ENCODE measurements around the gene ZNF525.

Gene ZNF525

DNA sequence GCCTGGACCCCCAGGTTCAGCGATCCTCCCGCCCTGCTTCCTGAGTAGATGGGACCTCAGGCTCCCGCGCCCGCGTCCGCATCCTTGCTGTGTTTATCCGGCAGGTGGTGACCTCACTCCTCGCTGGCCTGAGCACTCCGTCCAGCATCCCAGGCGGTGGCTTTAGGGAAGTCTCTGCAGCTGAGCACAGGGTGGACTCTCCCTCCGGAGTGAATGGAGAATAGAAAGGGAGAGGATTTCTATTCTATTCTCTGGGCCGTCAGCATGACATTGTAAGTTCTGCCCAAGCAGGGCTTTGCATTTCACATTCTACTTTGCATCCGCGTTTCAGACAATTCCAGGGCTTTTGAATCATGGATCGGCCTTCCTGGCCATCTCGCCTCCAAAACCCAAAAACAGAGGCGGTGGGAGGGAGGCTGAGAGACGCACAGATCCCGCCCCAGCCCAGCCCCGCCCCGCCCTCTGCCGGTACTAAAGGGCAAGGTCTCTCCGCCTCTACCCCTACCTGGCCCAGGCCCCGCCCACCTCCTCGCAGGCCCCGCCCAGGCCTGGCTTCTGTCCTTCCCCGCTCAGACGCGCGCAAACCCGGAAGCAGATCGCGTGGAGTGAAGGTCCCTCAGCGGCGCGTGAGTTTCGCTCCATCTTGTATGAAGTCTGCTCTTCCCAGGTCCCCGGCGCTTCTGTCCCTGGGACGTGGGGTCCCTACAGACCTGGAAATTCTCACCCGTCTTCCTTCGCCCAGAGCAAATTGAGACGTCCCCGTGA, at the start of gene ZNF525:
TSS of gene ZNF525 (plus strand) at position 572 of the 765 bp plus-strand sequence. CDS start 6,577 bp downstream, outside the sequence.
- H3K9me3 ChIP-seq (ENCODE audit: insufficient read depth, low read depth, low read length) = no peaks in the 10 kb centered on the region
- peaks cover 11% of the 10 kb centered on the region; the same call in 1 of the 2 replicates for H3K79me2 ChIP-seq (ENCODE audit: insufficient read depth, low read length)
- H3K9me2 ChIP-seq (replicated peaks; ENCODE audit: low read depth, low read length) = no peaks in the 10 kb centered on the region
- no peaks in the 10 kb centered on the region for H3K27me3 ChIP-seq (ENCODE audit: insufficient read depth, low read length, poor library complexity, severe bottlenecking)
- peak within 1 kb of the TSS; percentile 90 for H3K4me2 ChIP-seq (ENCODE audit: low read depth, low read length, poor library complexity, severe bottlenecking)
- TF ChIP-seq, protein P1, sequence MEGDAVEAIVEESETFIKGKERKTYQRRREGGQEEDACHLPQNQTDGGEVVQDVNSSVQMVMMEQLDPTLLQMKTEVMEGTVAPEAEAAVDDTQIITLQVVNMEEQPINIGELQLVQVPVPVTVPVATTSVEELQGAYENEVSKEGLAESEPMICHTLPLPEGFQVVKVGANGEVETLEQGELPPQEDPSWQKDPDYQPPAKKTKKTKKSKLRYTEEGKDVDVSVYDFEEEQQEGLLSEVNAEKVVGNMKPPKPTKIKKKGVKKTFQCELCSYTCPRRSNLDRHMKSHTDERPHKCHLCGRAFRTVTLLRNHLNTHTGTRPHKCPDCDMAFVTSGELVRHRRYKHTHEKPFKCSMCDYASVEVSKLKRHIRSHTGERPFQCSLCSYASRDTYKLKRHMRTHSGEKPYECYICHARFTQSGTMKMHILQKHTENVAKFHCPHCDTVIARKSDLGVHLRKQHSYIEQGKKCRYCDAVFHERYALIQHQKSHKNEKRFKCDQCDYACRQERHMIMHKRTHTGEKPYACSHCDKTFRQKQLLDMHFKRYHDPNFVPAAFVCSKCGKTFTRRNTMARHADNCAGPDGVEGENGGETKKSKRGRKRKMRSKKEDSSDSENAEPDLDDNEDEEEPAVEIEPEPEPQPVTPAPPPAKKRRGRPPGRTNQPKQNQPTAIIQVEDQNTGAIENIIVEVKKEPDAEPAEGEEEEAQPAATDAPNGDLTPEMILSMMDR (conservative IDR thresholded peaks at IDR 0.05; ENCODE audit: low read length) = no peak
- no peak for TF ChIP-seq EZH2phosphoT487 (IDR thresholded peaks at IDR 0.05; ENCODE audit: borderline replicate concordance)
- peak within 1 kb of the TSS; percentile 99 for H3K4me3 ChIP-seq (ENCODE audit: low read length, poor library complexity, severe bottlenecking)
- peaks cover 8% of the 10 kb centered on the region for H3K4me1 ChIP-seq (ENCODE audit: insufficient read depth, low read length, poor library complexity, severe bottlenecking)
- peak within 1 kb of the TSS; percentile 100 for H2AFZ ChIP-seq (ENCODE audit: low read length)
- no peaks in the 10 kb centered on the region for H3F3A ChIP-seq (ENCODE audit: low read depth)
- H4K20me1 ChIP-seq (ENCODE audit: insufficient read depth, low read length, poor library complexity, severe bottlenecking) = no peaks in the 10 kb centered on the region
- no peaks in the 10 kb centered on the region for H3K36me3 ChIP-seq (ENCODE audit: insufficient read depth, low read length)
- peak within 1 kb of the TSS; percentile 89 for H3K9ac ChIP-seq (ENCODE audit: low read depth, low read length, poor library complexity, severe bottlenecking)

DNA sequence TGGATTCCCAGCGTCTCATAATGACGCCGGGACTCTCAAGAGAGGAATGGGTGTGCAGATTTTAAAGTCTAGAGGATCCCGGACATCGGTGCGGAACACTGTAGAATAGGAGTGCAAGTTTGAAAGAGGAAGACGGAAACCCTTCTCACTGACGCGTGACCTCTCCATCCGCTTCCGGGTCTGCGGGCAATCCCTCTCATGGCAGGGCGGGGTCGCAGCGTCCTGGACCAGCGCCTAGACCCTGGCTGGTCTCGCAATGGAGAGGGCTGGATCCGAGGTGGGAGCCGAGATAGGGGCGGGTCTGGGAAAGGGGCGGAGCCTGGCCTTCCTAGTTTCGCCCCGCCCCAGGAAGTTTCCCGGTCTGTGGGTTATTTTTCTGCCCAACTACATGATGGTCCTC, 36.5 kb upstream of the ZNF525 start:
- Histone ChIP-seq H3K4me2 (ENCODE audit: low read depth, low read length, poor library complexity, severe bottlenecking) (no peak overlapping the region), H3K4me3 (ENCODE audit: low read length, poor library complexity, severe bottlenecking) (no peak overlapping the region), H3K79me2 (ENCODE audit: insufficient read depth, low read length) (peaks cover 3% of the 10 kb centered on the region), H3K4me1 (ENCODE audit: insufficient read depth, low read length, poor library complexity, severe bottlenecking) (peaks cover 4% of the 10 kb centered on the region), H3F3A (ENCODE audit: low read depth) (no peaks in the 10 kb centered on the region), H3K36me3 (ENCODE audit: insufficient read depth, low read length) (no peaks in the 10 kb centered on the region), H3K27me3 (ENCODE audit: insufficient read depth, low read length, poor library complexity, severe bottlenecking) (no peaks in the 10 kb centered on the region), H2AFZ (ENCODE audit: low read length) (no peak overlapping the region), H3K9me3 (ENCODE audit: insufficient read depth, low read depth, low read length) (no peaks in the 10 kb centered on the region), H3K9me2 (replicated peaks; ENCODE audit: low read depth, low read length) (no peaks in the 10 kb centered on the region), H3K9ac (ENCODE audit: low read depth, low read length, poor library complexity, severe bottlenecking) (no peak overlapping the region), H4K20me1 (ENCODE audit: insufficient read depth, low read length, poor library complexity, severe bottlenecking) (peaks cover 1% of the 10 kb centered on the region)
- TF ChIP-seq, protein P1 (conservative IDR thresholded peaks at IDR 0.05; ENCODE audit: low read length) = no peak
- no peak for TF ChIP-seq EZH2phosphoT487 (IDR thresholded peaks at IDR 0.05; ENCODE audit: borderline replicate concordance)

DNA sequence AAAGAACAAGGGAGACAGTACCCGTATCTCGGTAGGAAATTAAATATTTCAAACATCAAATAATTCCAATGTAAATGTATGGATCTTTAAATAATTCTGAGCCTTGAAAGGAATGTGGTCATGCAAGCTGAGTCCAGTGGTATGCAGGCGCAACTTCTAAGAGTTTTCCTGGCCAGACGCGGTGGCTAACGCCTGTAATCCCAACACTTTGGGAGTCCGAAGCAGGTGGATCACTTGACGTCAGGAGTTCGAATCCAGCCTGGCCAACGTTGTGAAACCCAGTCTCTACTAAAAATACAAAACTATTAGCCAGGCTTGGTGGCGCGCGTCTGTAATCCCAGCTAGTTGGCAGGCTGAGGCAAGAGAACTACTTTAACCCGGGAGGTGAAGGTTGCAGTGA, 33.0 kb upstream of the ZNF525 start:
- peaks cover 15% of the 10 kb centered on the region for H3K4me1 ChIP-seq (ENCODE audit: insufficient read depth, low read length, poor library complexity, severe bottlenecking)
- no peaks in the 10 kb centered on the region for H3K36me3 ChIP-seq (ENCODE audit: insufficient read depth, low read length)
- no peaks in the 10 kb centered on the region for H3K27me3 ChIP-seq (ENCODE audit: insufficient read depth, low read length, poor library complexity, severe bottlenecking)
- peaks cover 3% of the 10 kb centered on the region for H4K20me1 ChIP-seq (ENCODE audit: insufficient read depth, low read length, poor library complexity, severe bottlenecking)
- H3K9me3 ChIP-seq (ENCODE audit: insufficient read depth, low read depth, low read length) = no peaks in the 10 kb centered on the region
- peak overlapping the region; percentile 85 for H3K4me2 ChIP-seq (ENCODE audit: low read depth, low read length, poor library complexity, severe bottlenecking)
- H3K79me2 ChIP-seq (ENCODE audit: insufficient read depth, low read length) = peaks cover 26% of the 10 kb centered on the region
- no peak overlapping the region for H2AFZ ChIP-seq (ENCODE audit: low read length)
- H3K9me2 ChIP-seq (replicated peaks; ENCODE audit: low read depth, low read length) = no peaks in the 10 kb centered on the region
- peak overlapping the region; percentile 92 for H3K4me3 ChIP-seq (ENCODE audit: low read length, poor library complexity, severe bottlenecking)
- H3F3A ChIP-seq (ENCODE audit: low read depth) = no peaks in the 10 kb centered on the region
- no peak for TF ChIP-seq EZH2phosphoT487 (IDR thresholded peaks at IDR 0.05; ENCODE audit: borderline replicate concordance)
- TF ChIP-seq, protein P1 (conservative IDR thresholded peaks at IDR 0.05; ENCODE audit: low read length) = no peak
- H3K9ac ChIP-seq (ENCODE audit: low read depth, low read length, poor library complexity, severe bottlenecking) = peak overlapping the region; percentile 77

Measured in Loucy (cell line).